ENCODE measurements around the gene FOXP1. TPM values are rescaled to one million over a fixed set of nuclear protein-coding genes. Genes with fewer than 3 reads are reported as not detected.
A peak's percentile ranks its signal among the peaks of the same experiment; 100 is the strongest.
"Not testable (repeated sequence)": the region's sequence is repeated elsewhere in the genome, so short reads cannot be mapped to it uniquely, and the experiment has no call there.

The FOXP1 gene
- total and polyA plus RNA-seq, 8 donors = 95.1 to 143 (median 123) TPM

DNA sequence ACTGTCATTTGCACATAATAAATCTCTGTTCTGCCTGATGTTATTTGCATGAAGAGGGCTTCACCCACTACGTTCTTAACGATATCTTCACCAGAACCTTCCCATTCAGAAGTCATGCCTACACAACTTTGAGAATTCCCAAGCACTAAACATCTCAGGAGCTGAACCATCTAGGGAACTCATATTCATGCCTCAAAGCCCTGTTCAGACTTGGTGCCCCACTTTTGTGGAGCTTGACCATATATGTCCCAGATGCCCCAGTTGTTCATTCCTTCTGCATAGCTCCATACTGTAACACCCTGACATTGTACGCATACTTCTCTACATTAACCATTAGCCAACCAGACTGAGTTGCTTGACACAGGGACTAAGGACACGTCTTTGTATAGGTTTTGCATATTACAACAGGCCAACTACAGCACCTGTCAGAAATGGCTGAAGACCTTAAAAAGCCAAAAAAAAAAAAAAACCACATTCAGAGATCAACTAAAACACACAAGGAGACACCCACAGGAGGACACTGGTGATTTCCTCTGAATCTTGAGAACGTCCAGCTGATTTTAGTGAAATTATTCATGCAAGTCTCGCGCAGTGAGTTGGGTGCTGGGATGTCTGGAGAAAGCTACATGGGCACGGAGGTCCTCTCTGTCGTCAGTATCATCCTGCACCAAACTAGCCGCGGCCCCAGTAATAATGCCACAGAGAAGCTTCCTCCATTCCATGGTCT is 141.4 kb downstream of the FOXP1 start:
- no peak for DNase-seq
- intact Hi-C loops (cut with DNase I) = no loop called here
- peak overlapping the region in 1 of 2 donors; percentile 90 for H3K27ac ChIP-seq
- no peak for ATAC-seq
- no peaks in the 10 kb centered on the region for H3K36me3 ChIP-seq
- H3K4me3 ChIP-seq = no peak overlapping the region
- no peaks in the 10 kb centered on the region for H3K9me3 ChIP-seq
- TF ChIP-seq, protein P1, sequence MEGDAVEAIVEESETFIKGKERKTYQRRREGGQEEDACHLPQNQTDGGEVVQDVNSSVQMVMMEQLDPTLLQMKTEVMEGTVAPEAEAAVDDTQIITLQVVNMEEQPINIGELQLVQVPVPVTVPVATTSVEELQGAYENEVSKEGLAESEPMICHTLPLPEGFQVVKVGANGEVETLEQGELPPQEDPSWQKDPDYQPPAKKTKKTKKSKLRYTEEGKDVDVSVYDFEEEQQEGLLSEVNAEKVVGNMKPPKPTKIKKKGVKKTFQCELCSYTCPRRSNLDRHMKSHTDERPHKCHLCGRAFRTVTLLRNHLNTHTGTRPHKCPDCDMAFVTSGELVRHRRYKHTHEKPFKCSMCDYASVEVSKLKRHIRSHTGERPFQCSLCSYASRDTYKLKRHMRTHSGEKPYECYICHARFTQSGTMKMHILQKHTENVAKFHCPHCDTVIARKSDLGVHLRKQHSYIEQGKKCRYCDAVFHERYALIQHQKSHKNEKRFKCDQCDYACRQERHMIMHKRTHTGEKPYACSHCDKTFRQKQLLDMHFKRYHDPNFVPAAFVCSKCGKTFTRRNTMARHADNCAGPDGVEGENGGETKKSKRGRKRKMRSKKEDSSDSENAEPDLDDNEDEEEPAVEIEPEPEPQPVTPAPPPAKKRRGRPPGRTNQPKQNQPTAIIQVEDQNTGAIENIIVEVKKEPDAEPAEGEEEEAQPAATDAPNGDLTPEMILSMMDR (IDR thresholded peaks at IDR 0.05) = no peak
- peaks cover 10 to 78% of the 10 kb centered on the region in 2 donors for H3K4me1 ChIP-seq
- no peaks in the 10 kb centered on the region for H3K27me3 ChIP-seq

DNA sequence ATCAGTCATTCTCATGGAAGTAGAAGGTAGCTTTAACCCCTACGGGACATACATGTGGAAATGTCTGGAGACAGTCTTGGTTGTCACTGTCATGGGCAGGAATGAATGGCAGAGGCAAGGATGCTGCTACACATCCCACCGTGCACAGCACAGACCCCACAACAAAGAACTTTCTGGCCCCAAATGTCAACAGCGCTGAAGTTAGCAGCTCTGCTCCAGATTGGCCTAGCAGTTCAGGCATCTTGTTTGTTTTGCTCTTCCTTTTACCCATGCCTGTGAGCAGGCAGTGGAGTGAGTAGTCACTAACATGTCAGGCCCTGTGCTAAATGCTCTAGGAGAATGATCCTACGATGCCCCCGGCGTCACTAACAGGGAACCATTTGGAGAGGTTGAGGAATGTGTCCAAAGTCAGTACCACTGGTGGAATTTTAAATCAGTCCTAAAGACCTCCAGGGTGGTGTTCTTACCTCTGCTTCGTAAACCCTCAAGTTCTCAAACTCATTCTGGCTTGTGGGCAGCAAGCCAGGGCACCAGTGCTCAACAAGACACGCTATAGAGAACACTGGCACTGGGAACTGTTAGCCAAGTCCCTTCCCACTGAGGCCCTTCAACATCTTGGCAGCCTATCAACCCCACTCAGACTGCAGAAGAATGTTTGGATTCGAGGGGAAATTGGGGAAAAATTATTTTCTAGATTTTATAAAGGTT is 142.2 kb downstream of the FOXP1 start:
- Histone ChIP-seq H3K9me3 (no peaks in the 10 kb centered on the region), H3K36me3 (no peaks in the 10 kb centered on the region), H3K27me3 (no peaks in the 10 kb centered on the region), H3K4me3 (no peak overlapping the region), H3K4me1 (peaks cover 10 to 76% of the 10 kb centered on the region in 2 donors), H3K27ac (peak overlapping the region in 1 of 2 donors; percentile 90)
- TF ChIP-seq, protein P1 (IDR thresholded peaks at IDR 0.05) = no peak
- DNase-seq (peak in 2 of 4 donors; percentile 52 to 63), ATAC-seq (peak; percentile 56)
- intact Hi-C loops (cut with DNase I) = no loop called here

DNA sequence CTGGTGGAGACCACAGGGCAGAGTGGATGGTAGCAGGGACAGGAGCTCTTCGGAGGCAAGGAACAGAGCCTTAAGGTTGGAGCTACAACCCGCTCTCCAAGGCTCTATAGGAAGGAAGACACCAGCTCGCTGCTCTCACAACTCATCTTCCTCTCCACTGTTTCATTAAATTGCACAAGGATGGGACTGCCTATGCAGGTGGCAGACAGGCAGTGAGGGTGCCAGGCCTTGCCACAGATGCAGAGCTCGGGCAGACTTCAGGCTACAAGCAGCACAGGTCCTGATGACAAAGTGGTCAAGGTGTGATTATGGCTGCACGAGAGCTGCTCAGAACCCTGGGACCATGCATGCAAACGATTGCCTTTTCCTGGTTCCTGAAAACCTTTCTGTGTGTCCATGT is 144.6 kb downstream of the FOXP1 start:
- no peak for DNase-seq
- Histone ChIP-seq H3K9me3 (no peaks in the 10 kb centered on the region), H3K27me3 (no peaks in the 10 kb centered on the region), H3K4me1 (peaks cover 4 to 52% of the 10 kb centered on the region in 2 donors), H3K27ac (peak overlapping the region in 1 of 2 donors; percentile 90), H3K4me3 (no peak overlapping the region), H3K36me3 (no peaks in the 10 kb centered on the region)
- TF ChIP-seq, protein P1 (IDR thresholded peaks at IDR 0.05) = no peak
- intact Hi-C loops (cut with DNase I) = no loop called here
- no peak for ATAC-seq

DNA sequence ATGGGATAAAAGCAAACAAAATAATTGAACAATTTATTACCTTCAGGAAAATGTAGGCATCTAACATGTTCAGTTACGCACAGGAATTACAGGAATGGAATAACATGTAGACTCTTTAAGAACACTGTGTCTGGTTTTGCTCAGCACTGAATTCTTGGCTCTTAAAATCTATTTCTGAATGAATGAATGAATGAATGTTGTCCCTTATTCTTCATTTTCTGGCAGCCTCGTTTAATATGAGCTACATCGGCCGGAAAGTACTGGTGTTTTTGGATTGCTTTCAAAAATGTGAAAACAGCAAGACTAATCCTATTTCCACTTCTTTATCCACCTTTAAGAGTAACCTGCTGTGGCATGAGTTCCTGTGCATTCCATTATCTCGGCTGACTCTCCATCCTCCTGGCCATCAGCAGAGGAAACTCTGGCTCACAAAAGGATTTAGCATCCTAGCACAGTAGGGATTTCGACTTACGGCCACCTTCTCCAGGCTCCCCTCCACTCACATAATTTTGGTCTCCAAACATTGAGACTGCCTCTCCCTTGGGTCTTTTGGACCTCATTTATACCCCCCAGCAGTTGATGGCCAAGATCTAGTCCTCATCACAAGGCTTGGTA is 145.3 kb downstream of the FOXP1 start:
- intact Hi-C loops (cut with DNase I) = no loop called here
- TF ChIP-seq, protein P1 (IDR thresholded peaks at IDR 0.05) = no peak
- Histone ChIP-seq H3K27me3 (no peaks in the 10 kb centered on the region), H3K4me1 (peaks cover 4 to 45% of the 10 kb centered on the region in 2 donors), H3K4me3 (no peak overlapping the region), H3K27ac (no peak overlapping the region), H3K9me3 (no peaks in the 10 kb centered on the region), H3K36me3 (no peaks in the 10 kb centered on the region)
- ATAC-seq (no peak), DNase-seq (no peak)

DNA sequence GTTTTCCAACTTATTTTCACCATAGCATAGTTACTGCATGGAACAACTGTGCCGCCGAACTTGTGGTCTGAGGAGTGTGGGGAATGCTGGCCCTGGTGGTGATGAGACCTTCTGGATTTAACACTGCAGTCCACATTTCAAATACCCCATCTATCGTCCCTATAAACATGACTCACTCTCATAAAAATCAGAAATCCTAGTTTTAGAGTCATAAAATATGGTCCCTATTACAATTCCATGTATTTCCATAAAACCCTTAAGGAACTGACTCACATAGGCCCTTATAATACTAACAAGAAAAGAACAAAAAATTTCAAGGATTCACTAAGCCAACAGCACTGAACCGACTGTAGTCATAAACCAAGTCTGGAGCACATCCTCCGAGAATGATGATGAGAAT is 147.2 kb downstream of the FOXP1 start:
- Histone ChIP-seq H3K27ac (no peak overlapping the region), H3K27me3 (no peaks in the 10 kb centered on the region), H3K9me3 (no peaks in the 10 kb centered on the region), H3K4me1 (peaks cover 4 to 32% of the 10 kb centered on the region in 2 donors), H3K4me3 (no peak overlapping the region), H3K36me3 (no peaks in the 10 kb centered on the region)
- ATAC-seq (no peak), DNase-seq (no peak)
- TF ChIP-seq, protein P1 (IDR thresholded peaks at IDR 0.05) = no peak
- intact Hi-C loops (cut with DNase I) = no loop called here

DNA sequence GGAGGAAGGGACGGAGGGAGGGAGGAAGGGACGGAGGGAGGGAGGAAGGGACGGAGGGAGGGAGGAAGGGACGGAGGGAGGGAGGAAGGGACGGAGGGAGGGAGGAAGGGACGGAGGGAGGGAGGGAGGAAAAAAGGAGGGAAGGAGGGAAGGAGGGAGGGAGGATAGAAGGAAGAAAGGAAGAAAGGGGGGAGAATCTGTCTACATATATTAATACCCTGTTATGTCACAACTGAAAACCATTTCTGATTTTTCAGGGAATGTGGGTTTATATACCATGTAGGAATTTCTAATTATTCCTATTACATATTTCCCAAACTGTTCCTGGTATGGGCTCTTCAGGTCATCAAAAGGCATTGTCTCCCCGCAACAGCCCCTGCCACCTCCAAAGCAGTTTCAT is 147.7 kb downstream of the FOXP1 start:
- not testable (repeated sequence) for H3K27me3 ChIP-seq

More for the DNA sequence above, 147.7 kb downstream of the FOXP1 start:
- H3K4me3 ChIP-seq; DNase-seq; intact Hi-C loops (cut with DNase I); H3K9me3 ChIP-seq; H3K36me3 ChIP-seq; ATAC-seq; H3K27ac ChIP-seq: not testable (repeated sequence)
- H3K4me1 ChIP-seq = peaks cover 4 to 31% of the 10 kb centered on the region in 2 donors
